ENCODE data around the gene CDH4. TPM values are rescaled to one million over a fixed set of nuclear protein-coding genes. Genes with fewer than 3 reads are reported as not detected.

CDH4 gene
- total and polyA plus RNA-seq, 9 of the 15 experiments (the other 6 are each of a cell fraction or from before 2014, with no cell fraction given) = 0.04 TPM; not detected in 8

DNA sequence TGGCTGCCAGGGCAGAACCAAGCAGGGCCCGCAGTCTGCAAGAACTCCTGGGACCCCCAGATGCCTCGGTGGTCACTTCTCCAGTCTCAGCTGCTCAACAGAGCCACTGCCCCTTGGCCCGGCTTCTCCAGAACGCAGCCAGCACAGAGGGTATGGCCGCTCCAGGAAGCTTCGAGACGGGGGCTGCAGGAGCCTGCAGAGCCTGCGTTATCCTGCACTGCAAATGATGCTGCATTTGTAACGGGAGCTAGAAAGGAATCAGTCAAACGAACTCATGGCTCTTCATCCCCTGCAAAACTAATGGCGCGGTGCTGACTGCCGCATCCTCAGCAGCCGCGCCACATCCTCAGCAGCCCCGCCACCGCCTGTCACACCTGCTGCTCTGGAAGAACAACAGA lies 558.7 kb downstream of the CDH4 start:
- Histone ChIP-seq H3K9me1 (ENCODE audit: control insufficient read depth, insufficient read depth, low read length) (no peaks in the 10 kb centered on the region), H3K4me3 (no peak overlapping the region), H2AFZ (ENCODE audit: low read depth, low read length) (no peak overlapping the region), H3K27me3 (ENCODE audit: control insufficient read depth in 2 of 2, insufficient read depth in 2 of 2, low read length in 2 of 2) (peaks cover 49 to 90% of the 10 kb centered on the region in 2 experiments; a peak in 4 of 5 replicates), H3K36me3 (ENCODE audit: control insufficient read depth, insufficient read depth, low read length) (no peaks in the 10 kb centered on the region), H3K9me3 (replicated peaks; ENCODE audit: control insufficient read depth, insufficient read depth, low read depth, low read length) (no peaks in the 10 kb centered on the region), H3K79me2 (ENCODE audit: control insufficient read depth, insufficient read depth, low read length) (no peaks in the 10 kb centered on the region), H3K4me2 (ENCODE audit: insufficient read depth, low read length) (no peak overlapping the region), H3K9ac (ENCODE audit: insufficient read depth in 1 of 2, low read depth in 2 of 2, low read length in 2 of 2) (no peak overlapping the region), H4K20me1 (replicated peaks; ENCODE audit: control insufficient read depth, insufficient read depth, low read length) (no peaks in the 10 kb centered on the region), H3K4me1 (replicated peaks in 1 of 2; ENCODE audit: control insufficient read depth in 2 of 2, insufficient read depth in 2 of 2, low read length in 2 of 2) (no peaks in the 10 kb centered on the region; a peak in 1 of 5 replicates), H3K27ac (ENCODE audit: extremely low read depth, low read depth, low read length) (no peak overlapping the region)
- WGBS (ENCODE audit: insufficient coverage, low coverage, missing lambda C conversion rate) = 1% methylated on average over 17 of the region's 17 CpGs
- POLR2A ChIA-PET = interaction anchor here (1.9 kb wide), 1 partner anchor 12 kb away, joined by 6 read pairs; no protein-coding TSS in a partner anchor
- DNase-seq (ENCODE audit: extremely low read depth in 1 of 4, low spot score in 3 of 4) (no peak), FAIRE-seq (no peak), ATAC-seq (no peak)
- intact Hi-C loops (cut with micrococcal nuclease) = no loop called here
- in situ Hi-C loops (cut with MboI) = no loop called here
- CTCF ChIA-PET (ENCODE audit: low intra/inter-chr PET ratio) = no interaction called here
- BruUV-seq (replicated peaks) = no TSS peak
- TF ChIP-seq, protein P1, sequence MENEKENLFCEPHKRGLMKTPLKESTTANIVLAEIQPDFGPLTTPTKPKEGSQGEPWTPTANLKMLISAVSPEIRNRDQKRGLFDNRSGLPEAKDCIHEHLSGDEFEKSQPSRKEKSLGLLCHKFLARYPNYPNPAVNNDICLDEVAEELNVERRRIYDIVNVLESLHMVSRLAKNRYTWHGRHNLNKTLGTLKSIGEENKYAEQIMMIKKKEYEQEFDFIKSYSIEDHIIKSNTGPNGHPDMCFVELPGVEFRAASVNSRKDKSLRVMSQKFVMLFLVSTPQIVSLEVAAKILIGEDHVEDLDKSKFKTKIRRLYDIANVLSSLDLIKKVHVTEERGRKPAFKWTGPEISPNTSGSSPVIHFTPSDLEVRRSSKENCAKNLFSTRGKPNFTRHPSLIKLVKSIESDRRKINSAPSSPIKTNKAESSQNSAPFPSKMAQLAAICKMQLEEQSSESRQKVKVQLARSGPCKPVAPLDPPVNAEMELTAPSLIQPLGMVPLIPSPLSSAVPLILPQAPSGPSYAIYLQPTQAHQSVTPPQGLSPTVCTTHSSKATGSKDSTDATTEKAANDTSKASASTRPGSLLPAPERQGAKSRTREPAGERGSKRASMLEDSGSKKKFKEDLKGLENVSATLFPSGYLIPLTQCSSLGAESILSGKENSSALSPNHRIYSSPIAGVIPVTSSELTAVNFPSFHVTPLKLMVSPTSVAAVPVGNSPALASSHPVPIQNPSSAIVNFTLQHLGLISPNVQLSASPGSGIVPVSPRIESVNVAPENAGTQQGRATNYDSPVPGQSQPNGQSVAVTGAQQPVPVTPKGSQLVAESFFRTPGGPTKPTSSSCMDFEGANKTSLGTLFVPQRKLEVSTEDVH (IDR thresholded peaks at IDR 0.05; ENCODE audit: low read depth, partially characterized antibody) = no peak
- no peak for TF ChIP-seq SREBF1 (IDR thresholded peaks at IDR 0.05; ENCODE audit: borderline replicate concordance, low read depth, low read length)
- no peak for TF ChIP-seq SMARCE1 (IDR thresholded peaks at IDR 0.05)
- TF ChIP-seq PHTF2 (CRISPR knock-in tag; IDR thresholded peaks at IDR 0.05) = no peak
- no peak for TF ChIP-seq ATF6 (CRISPR knock-in tag; IDR thresholded peaks at IDR 0.05)
- no peak for TF ChIP-seq NCOA2 (IDR thresholded peaks at IDR 0.05; ENCODE audit: partially characterized antibody in 2 of 2)
- TF ChIP-seq HDAC8 (tag; IDR thresholded peaks at IDR 0.05) = no peak
- TF ChIP-seq CBFB (CRISPR knock-in tag; IDR thresholded peaks at IDR 0.05) = no peak
- TF ChIP-seq RBM15 (IDR thresholded peaks at IDR 0.05; ENCODE audit: insufficient read depth, low read length) = no peak
- no peak for TF ChIP-seq ZNF274 (IDR thresholded peaks at IDR 0.05; ENCODE audit: borderline replicate concordance, low read depth, low read length)
